CD4-positive, alpha-beta T cell treated with Interleukin-17A for 4 hours (primary cell): ENCODE results near the gene MFAP3L.

Experiments used
- DNase-seq: peaks from one replicate; pipeline ENCODE4 v3.0.0-alpha.2; 2020; ENCODE audit warnings: mixed read lengths

The MFAP3L gene

DNA sequence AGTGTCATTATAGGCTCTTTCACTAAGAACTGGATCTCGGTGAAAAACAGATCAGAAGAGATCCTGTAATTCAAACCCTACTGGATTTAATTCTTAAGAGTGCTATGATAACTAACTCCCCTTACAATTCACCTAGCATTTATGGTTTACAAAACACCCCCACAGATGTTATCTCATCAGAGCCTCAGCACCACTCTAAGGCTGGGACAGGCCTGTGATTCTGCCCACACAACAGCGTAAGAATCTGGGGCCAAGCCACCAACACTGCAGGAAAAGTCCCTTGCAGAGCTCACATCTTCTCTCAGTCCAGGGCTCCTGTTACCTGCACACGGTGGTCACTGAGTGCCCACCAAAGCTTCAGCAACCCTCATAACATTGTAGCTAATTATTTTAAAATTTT, 8.9 kb downstream of the MFAP3L start:
- no peak for DNase-seq

- DNase-seq: no peak
Measured at GRCh38 chr4:170015285-170015684, 10.9 kb downstream of the MFAP3L start.

GRCh38 chr4:170014359-170015011, 11.7 kb downstream of the MFAP3L start:
- no peak for DNase-seq

GRCh38 chr4:170012629-170012958, 13.6 kb downstream of the MFAP3L start:
- no peak for DNase-seq

DNA sequence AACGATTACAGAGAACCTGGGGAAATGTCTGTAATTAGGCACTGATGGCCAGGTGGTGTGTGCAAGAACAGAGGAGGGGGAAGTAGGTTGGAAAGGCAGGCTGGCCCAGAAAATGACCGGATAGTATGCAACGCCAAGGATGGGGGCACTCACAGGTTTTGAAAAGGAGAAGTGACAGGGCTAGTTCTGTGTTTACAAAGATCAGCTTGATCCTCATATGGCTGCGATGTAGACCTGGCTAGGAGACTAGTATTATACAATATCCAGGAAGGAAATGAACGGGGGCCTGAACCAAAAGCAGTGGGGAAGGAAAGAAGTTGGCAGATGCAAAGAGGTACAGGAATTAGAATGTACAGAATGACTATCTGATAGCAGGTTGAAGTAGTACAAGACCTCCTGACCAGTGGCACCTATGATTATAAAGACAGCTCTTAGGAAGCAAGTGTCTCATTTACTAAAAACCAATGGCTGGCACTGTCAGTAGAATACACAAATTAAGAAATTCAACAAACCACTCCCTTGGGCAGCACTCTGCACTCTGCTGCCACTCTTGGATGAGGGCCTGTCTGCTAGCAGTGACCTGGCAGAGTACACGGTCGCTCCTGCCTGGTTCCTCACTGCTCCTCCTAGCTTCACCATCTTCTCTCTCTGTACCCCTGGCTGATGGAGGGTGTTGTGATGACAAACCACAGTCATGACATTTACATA, 14.1 kb downstream of the MFAP3L start:
- DNase-seq: no peak

- DNase-seq: no peak
Measured at GRCh38 chr4:170009291-170009690, 16.9 kb downstream of the MFAP3L start.

DNA sequence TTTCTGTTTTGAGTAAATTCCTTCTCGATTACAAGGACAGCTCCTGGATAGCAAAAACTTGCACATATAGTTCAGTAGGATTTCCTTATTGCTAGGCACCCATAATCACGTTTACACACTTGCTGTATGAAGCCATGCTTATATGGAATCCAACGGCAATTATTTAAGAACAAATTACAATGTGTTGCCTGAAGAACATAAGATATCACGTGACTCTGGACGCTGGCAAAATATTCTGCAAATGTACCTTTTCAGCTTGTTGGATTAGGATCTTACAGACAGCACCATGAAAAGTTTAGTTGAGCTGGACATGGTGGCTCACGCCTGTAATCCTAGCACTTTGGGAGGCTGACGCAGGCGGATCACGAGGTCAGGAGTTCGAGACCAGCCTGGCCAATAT, 17.4 kb downstream of the MFAP3L start:
- DNase-seq: no peak

DNA sequence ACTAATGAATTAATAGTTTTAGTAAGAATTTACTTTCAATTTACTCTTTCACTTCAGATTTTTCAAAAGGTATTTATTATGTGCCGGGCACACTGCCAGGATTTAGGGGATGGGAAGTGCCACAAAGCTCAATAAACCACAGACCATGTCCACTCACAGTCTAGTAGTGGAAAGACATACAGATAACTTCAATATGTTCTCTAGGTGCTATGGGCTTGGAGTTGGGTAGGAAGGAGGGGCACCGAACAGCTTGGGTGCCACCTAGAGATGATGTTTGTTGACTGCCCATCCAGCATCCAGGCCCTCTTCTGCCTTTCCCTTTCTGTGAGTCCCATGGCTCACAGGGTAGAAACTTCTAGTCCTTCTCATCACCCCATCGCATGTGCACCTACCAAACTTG, 17.8 kb downstream of the MFAP3L start:
- no peak for DNase-seq

- DNase-seq: no peak
Measured at GRCh38 chr4:170007113-170007512, 19.1 kb downstream of the MFAP3L start.

- no peak for DNase-seq
Measured at GRCh38 chr4:170005472-170005871, 20.7 kb downstream of the MFAP3L start.

- no peak for DNase-seq
Measured at GRCh38 chr4:170004651-170005295, 21.4 kb downstream of the MFAP3L start.

DNA sequence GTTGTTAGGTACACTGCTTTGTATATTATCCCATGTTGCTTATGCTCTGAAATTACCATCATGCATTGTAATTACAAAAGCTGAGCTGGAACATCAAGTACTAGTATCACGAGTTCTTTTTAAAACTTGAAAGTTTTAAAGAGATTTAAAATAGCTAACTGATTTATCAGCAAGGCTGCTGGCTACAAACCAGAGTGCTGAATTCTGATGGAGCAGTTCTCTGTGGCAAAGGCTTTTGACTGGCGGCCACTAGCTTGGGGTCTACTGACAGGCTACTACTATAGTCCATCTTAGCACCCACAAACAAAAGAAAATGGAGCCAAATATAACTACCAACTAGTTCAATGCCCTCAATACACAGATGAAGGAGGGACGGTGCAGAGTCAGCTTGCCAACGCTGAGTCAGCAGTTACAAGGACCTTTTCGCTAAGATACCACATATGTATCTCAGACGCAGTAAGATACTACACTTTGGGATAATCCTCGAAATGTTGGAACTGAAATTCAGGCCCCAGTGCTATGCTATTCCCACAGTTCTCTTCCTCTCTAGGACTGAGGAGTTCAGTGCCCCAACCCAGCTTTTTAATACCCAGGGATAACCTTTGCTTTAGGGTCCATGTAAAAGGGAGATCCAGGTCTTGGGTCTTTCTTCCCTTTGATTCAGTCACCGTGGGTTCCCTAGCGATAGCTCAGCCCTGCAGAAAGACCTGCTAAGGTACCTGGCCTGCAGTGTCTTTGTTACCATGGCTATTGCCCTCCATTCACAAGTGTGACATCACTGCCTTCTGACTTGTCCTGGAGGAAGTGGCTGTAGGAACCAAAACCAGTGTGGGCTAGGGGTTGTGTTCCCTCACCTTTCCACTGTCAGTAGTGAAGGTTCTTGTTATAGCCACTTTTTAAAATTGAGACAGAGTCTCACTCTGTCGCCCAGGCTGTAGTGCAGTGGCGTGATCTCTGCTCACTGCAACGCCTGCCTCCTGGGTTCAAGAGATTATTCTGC, 22.8 kb downstream of the MFAP3L start:
- DNase-seq: no peak

DNA sequence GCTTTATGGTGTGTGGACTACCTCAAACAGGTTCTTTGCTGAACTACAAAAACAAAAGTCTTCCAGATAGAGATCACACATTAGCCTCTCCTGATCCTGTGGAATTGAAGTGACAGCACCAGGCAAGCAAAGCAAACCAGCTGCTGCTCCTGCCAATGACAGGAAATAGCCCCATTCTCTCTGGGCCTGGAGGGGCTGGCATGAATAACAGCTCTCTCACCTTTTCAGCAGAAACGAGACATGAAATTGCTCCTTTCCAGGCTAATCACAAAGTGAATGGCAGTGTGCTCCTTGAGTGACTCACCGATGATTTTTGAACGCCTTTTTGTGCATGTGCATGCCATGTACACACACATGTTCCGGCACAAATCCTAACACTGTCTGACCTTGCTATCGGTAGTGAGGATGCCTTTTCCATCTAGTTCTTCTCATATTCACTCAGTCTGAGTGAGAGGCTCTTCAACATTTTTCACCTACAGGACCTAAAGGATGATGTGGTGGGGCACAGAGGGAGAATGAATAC, 24.4 kb downstream of the MFAP3L start:
- no peak for DNase-seq

DNA sequence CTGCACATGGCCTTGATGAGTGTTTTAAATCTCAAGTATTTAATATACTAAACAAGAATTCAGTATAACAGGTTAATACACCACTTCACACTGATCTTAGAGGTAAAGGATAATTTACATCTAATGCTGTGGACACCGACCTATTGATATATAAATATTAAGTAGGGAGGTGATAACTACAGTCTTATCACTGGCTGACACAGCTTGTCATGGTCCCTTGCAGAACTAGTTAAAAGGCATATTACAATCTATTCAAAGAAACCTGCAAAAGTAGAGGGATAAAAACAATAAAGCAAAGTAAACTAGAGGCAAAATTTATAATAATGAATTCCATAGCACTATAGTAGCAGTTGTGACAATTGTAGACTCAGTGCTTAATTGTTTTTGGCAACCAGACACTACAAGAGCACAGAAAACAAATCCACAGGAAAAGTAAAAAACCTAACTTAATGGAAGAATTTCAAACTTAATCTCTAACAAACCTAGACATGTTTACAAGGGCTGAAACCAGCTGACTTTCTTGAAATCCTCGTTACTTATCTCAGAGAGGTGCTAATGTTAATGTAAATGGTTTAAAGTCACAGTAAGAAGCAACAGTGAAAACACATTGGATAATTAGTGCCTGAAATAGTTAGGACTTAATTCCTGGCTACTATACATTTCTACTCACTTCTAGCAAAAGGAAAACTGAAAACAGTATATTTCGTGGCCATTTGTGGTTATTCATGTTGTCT, 25.0 kb downstream of the MFAP3L start:
- DNase-seq: no peak

GRCh38 chr4:169999923-170000322, 26.3 kb downstream of the MFAP3L start:
- no peak for DNase-seq

DNA sequence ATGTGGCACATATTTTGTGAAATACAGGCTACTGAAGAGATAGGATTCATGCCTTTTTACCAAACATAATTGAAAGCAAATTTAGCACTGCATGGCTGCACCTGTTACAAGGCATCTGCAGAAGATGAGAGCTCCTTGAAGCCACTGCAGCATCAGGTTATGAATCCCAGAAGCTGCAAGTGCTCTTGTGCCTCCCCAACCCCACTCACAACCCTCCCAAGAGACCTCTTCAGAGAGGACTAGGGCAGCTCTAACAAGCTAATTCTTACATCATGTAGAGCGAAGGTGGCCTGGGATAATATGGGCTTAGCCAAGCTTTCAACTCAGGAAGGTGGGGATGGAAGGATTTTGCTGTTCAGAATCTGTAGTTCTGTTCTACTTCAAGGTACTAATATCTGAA, 27.2 kb downstream of the MFAP3L start:
- DNase-seq: no peak

DNA sequence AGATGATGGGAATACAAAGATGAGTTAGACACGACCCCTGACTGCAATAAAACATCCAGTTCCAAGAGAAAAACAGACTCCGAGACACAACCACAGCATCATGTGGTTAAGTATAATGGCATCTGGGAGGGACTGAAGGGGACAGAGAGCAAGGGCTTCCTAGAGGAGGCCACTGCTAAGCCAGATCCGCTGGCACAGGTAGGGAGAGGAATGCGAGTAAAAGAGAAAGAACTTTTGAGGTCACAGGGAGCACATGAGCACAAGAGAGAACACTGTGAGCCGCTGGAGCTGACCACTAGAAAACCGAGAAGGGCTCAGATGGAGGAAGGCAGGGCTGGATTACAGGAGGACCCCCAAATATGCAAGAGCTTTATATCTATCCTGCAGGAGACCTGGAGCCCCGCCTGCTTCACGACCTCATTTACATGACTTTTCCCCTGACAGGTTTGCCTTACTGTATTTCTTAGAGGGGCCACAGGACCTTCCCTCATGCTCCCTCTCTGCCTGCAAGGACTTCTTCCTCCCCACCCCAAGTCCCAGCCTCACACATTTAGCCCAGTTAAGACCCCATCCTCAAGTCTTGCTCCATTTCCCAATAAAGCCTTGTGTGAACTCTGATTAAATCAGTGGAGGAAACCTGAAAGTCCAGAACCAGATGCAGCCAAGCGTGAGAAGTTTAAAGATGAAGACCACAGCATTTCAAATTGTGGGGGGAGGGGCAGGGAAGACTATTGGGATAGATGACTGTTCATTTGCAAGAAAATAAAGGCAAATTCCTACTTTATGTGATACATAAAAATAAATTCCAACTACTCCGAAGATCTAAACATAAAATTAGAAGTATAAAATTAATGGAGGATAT, 29.6 kb downstream of the MFAP3L start:
- no peak for DNase-seq

- DNase-seq: no peak
Measured at GRCh38 chr4:169993531-169993930, 32.7 kb downstream of the MFAP3L start.

DNA sequence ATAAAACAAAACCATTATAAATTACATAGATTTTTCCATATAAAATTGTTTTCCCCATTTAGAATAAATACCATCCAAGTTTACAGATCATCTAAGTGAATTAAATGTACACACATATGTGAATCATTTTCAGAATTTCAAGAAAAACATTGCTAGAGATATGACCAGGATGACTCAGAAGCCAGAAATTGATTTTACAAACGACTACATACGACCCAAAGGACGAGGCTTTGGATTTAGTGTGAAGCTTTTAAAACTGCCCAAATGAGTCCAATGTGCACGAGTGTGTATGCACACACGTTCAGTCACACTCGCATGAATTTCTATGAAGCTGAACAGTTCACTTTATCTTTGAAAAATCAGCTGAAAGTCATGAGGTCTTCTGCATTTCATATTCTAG, 37.9 kb downstream of the MFAP3L start:
- DNase-seq: no peak

DNA sequence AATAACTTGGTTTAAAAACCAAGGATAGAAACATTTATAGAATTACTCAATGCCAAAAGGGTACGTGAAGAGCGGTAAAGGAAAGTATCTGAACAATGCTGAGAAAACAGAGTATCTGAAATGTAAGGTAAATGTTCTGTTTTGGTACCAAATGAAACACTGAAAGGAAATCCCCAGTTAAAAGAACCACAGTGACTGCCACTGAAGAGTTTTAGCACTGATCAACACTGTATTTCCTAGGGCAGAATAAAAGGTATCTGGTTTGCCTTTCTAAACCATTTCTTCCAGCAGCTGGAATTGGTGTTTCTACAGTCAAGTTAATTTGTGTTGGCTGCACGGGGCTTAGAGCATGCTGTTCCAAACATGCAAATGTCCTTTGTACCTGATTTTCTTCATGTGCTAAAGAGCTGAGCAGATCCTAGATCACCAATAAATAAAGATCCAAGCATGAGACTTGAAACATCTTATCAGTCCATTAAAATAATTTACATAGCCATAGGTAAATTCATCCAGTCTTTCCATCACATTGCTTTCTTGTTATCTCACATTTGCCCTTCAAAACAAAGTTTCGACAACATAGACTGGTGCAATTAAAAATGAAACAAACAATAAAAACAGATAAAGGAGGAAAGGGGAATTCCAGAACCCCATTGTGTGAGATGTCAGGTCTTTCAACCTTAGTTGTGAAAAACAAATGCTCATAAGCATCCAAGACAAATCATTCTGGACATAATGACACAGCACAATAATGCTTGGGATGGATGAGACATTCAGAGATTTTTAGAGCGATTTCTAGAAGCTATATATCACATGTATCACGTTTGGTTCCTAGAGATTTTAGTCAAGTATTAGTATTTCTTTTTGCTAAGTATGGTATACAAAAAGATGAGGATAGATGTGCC, 38.6 kb downstream of the MFAP3L start:
- DNase-seq: no peak
